GM23338 (cell line): ENCODE data around the gene EIF4G3. TPM values are rescaled to one million over a fixed set of nuclear protein-coding genes. Genes with fewer than 3 reads are reported as not detected.
A peak's percentile ranks its signal among the peaks of the same experiment; 100 is the strongest.

Experiments
- ATAC-seq: fragments of 200-7000 bp; cut with Tn5 transposase; 3 replicates; pipeline ENCODE4 v1.9.1; 2020
- DNase-seq: peaks from one replicate; pipeline ENCODE4 v3.0.0-alpha.2; 2015; ENCODE audit warnings: low spot score
- H2AFZ ChIP-seq: fragments of 200-600 bp; sonication (generic); 2 replicates; pipeline ENCODE4 v1.8.0; 2016; ENCODE audit warnings: antibody characterized with exemption, mild to moderate bottlenecking, moderate library complexity
- H3F3A ChIP-seq: fragments of 200-600 bp; sonication (generic); replicated peaks from 2 replicates; pipeline ENCODE4 v1.8.0; 2017; ENCODE audit warnings: antibody characterized with exemption, mixed run types, low read depth
- H3K27ac ChIP-seq: fragments of 200-600 bp; sonication (generic); 2 replicates; pipeline ENCODE4 v1.6.1; 2016; ENCODE audit warnings: low read depth
- H3K27me3 ChIP-seq: fragments of 200-600 bp; sonication (generic); 2 replicates; pipeline ENCODE4 v1.8.0; 2016; ENCODE audit warnings: mild to moderate bottlenecking, mixed run types, moderate library complexity; ENCODE audit not compliant: insufficient read depth
- H3K36me3 ChIP-seq: fragments of 200-600 bp; sonication (generic); 2 replicates; pipeline ENCODE4 v1.8.0; 2016; ENCODE audit warnings: mild to moderate bottlenecking; ENCODE audit not compliant: insufficient read depth
- H3K4me1 ChIP-seq: fragments of 200-600 bp; sonication (generic); 2 replicates; pipeline ENCODE4 v1.8.0; 2016; ENCODE audit warnings: mild to moderate bottlenecking, moderate library complexity; ENCODE audit not compliant: insufficient read depth
- H3K4me2 ChIP-seq: fragments of 200-600 bp; sonication (generic); 2 replicates; pipeline ENCODE4 v1.7.1; 2017; ENCODE audit warnings: mixed run types
- H3K4me3 ChIP-seq: fragments of 200-600 bp; sonication (generic); 2 replicates; pipeline ENCODE4 v1.6.1; 2016; ENCODE audit warnings: mixed run types
- H3K79me2 ChIP-seq: fragments of 200-600 bp; sonication (generic); replicated peaks from 2 replicates; pipeline ENCODE4 v1.8.0; 2017; ENCODE audit warnings: mild to moderate bottlenecking; ENCODE audit not compliant: insufficient read depth
- H3K9me2 ChIP-seq: fragments of 200-600 bp; sonication (generic); 2 replicates; pipeline ENCODE4 v1.8.0; 2017; ENCODE audit not compliant: insufficient read depth
- H4K20me1 ChIP-seq: fragments of 200-600 bp; sonication (generic); replicated peaks from 2 replicates; pipeline ENCODE4 v1.8.0; 2017; ENCODE audit warnings: mild to moderate bottlenecking; ENCODE audit not compliant: insufficient read depth
- H3K27ac Mint-ChIP-seq: 2 replicates; pipeline ENCODE4 v1.8.0; 2020; ENCODE audit warnings: inconsistent platforms, mild to moderate bottlenecking, moderate library complexity, mixed read lengths
- H3K27me3 Mint-ChIP-seq: 3 replicates; pipeline ENCODE4 v1.8.0; 2022; ENCODE audit warnings: low read depth, mild to moderate bottlenecking, moderate library complexity, mixed read lengths, inconsistent platforms; ENCODE audit not compliant: insufficient read depth, poor library complexity
- H3K36me3 Mint-ChIP-seq: 3 replicates; pipeline ENCODE4 v1.8.0; 2021; ENCODE audit warnings: low read depth, mild to moderate bottlenecking, inconsistent platforms, moderate library complexity, mixed read lengths
- H3K4me1 Mint-ChIP-seq: 3 replicates; pipeline ENCODE4 v1.8.0; 2020; ENCODE audit warnings: mild to moderate bottlenecking, inconsistent platforms, mixed read lengths
- H3K4me3 Mint-ChIP-seq: 3 replicates; pipeline ENCODE4 v1.8.0; 2021; ENCODE audit warnings: moderate library complexity, mild to moderate bottlenecking, inconsistent platforms, mixed read lengths
- H3K9me3 Mint-ChIP-seq: 3 replicates; pipeline ENCODE4 v1.8.0; 2020; ENCODE audit warnings: moderate library complexity, mild to moderate bottlenecking, inconsistent platforms, mixed read lengths
- EZH2 ChIP-seq: fragments of 200-600 bp; sonication (generic); IDR thresholded peaks from one replicate; pipeline ENCODE4 v1.8.0; 2017; ENCODE audit warnings: antibody characterized with exemption, mild to moderate bottlenecking, low read depth; ENCODE audit not compliant: unreplicated experiment
- EZH2phosphoT487 ChIP-seq: fragments of 200-600 bp; sonication (generic); IDR thresholded peaks from one replicate; pipeline ENCODE4 v1.8.1; 2018; ENCODE audit warnings: antibody characterized with exemption; ENCODE audit not compliant: unreplicated experiment
- STAT1 ChIP-seq: IDR thresholded peaks from one replicate; pipeline ENCODE4 v1.6.1; 2016; ENCODE audit warnings: antibody characterized with exemption; ENCODE audit not compliant: unreplicated experiment
- ZNF331 ChIP-seq: fragments of 250-450 bp; sonication (Bioruptor Pico); IDR thresholded peaks from 2 replicates; pipeline ENCODE4 v1.5.0; 2020; ENCODE audit warnings: low read depth, mild to moderate bottlenecking, moderate library complexity
- polyA plus RNA-seq: library from polyadenylated mRNA; unstranded; fragments of >200 nt; fragmentation: Nextera tagmentation; extraction: Ambion mirVana; gene quantifications from 2 replicates; pipeline ENCODE4 v1.2.1, GENCODE V29; 2016
- total RNA-seq: library from RNA; depleted of rRNA; stranded (reverse); fragments of >200 nt; shearing (Covaris generic); gene quantifications from 2 replicates; pipeline ENCODE4 v1.2.3, GENCODE V29; 2014
- TF ChIP-seq, protein P1 (sequence below), 2 experiments: fragments of 200-600 bp in 1 of 2; sonication (generic) in 1 of 2; conservative IDR thresholded peaks; 2 replicates each; pipeline versions ENCODE4 v1.5.1 to v1.6.1; 2016 to 2017; ENCODE audit warnings: antibody characterized with exemption in 2 of 2, low read depth in 2 of 2, mild to moderate bottlenecking in 2 of 2, moderate library complexity in 1 of 2

The EIF4G3 gene
- total and polyA plus RNA-seq, 2 experiments from 2014 or later = 37.9 to 68.1 TPM

- H3K27ac Mint-ChIP-seq = no peak overlapping the region
- no peak overlapping the region for H2AFZ ChIP-seq
- peaks cover 7% of the 10 kb centered on the region; the same call in 1 of the 2 replicates for H3K4me1 ChIP-seq
- H3K36me3 ChIP-seq = no peaks in the 10 kb centered on the region
- H3K79me2 ChIP-seq = no peaks in the 10 kb centered on the region
- 0 out of 2 replicates have a peak, but pooled peaks cover 5% of the 10 kb centered on the region for H3F3A ChIP-seq
- ATAC-seq = peak; percentile 92
- no peak for TF ChIP-seq EZH2phosphoT487
- TF ChIP-seq EZH2 = no peak
- TF ChIP-seq STAT1 = no peak
- TF ChIP-seq, protein P1, sequence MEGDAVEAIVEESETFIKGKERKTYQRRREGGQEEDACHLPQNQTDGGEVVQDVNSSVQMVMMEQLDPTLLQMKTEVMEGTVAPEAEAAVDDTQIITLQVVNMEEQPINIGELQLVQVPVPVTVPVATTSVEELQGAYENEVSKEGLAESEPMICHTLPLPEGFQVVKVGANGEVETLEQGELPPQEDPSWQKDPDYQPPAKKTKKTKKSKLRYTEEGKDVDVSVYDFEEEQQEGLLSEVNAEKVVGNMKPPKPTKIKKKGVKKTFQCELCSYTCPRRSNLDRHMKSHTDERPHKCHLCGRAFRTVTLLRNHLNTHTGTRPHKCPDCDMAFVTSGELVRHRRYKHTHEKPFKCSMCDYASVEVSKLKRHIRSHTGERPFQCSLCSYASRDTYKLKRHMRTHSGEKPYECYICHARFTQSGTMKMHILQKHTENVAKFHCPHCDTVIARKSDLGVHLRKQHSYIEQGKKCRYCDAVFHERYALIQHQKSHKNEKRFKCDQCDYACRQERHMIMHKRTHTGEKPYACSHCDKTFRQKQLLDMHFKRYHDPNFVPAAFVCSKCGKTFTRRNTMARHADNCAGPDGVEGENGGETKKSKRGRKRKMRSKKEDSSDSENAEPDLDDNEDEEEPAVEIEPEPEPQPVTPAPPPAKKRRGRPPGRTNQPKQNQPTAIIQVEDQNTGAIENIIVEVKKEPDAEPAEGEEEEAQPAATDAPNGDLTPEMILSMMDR (conservative IDR thresholded peaks at IDR 0.05; ENCODE audit: low read depth in 2 of 2) = peak; percentile 65 to 88
- H3K27me3 ChIP-seq = no peaks in the 10 kb centered on the region
- peaks cover 5% of the 10 kb centered on the region; the same call in 2 of the 3 replicates for H3K36me3 Mint-ChIP-seq
- H3K4me3 Mint-ChIP-seq = no peak overlapping the region
- H3K4me2 ChIP-seq = no peak overlapping the region
- DNase-seq = peak; percentile 91
- no peak overlapping the region for H3K4me3 ChIP-seq
- H4K20me1 ChIP-seq = no peaks in the 10 kb centered on the region; the same call in 1 of the 2 replicates
- H3K27ac ChIP-seq = no peak overlapping the region
- peaks cover 6% of the 10 kb centered on the region; the same call in 2 of the 3 replicates for H3K4me1 Mint-ChIP-seq
- H3K9me2 ChIP-seq = no peaks in the 10 kb centered on the region
- H3K27me3 Mint-ChIP-seq = peaks cover 13% of the 10 kb centered on the region
- no peaks in the 10 kb centered on the region for H3K9me3 Mint-ChIP-seq
Measured at GRCh38 chr1:21217812-21218596, 41.3 kb upstream of the EIF4G3 start.

- Histone ChIP-seq H4K20me1 (no peaks in the 10 kb centered on the region; the same call in 1 of the 2 replicates), H2AFZ (no peak overlapping the region), H3K9me2 (no peaks in the 10 kb centered on the region), H3K79me2 (no peaks in the 10 kb centered on the region), H3K27me3 (no peaks in the 10 kb centered on the region), H3K27ac (no peak overlapping the region), H3K36me3 (no peaks in the 10 kb centered on the region), H3K4me2 (0 out of 2 replicates have a peak overlapping the region, but pooled peaks have one; percentile 14), H3K4me1 (peaks cover 7% of the 10 kb centered on the region; the same call in 1 of the 2 replicates), H3F3A (0 out of 2 replicates have a peak, but pooled peaks cover 5% of the 10 kb centered on the region), H3K4me3 (no peak overlapping the region)
- Mint-ChIP-seq H3K9me3 (no peaks in the 10 kb centered on the region), H3K36me3 (peaks cover 5% of the 10 kb centered on the region; the same call in 2 of the 3 replicates), H3K27me3 (peaks cover 13% of the 10 kb centered on the region), H3K27ac (no peak overlapping the region), H3K4me1 (peaks cover 6% of the 10 kb centered on the region; the same call in 2 of the 3 replicates), H3K4me3 (no peak overlapping the region)
- DNase-seq (peak; percentile 89), ATAC-seq (peak; percentile 67)
- TF ChIP-seq ZNF331 (CRISPR knock-in tag) = no peak
- TF ChIP-seq, protein P1 (conservative IDR thresholded peaks at IDR 0.05; ENCODE audit: low read depth in 2 of 2) = peak; percentile 89 to 96
Measured at GRCh38 chr1:21216835-21217811, 40.4 kb upstream of the EIF4G3 start.
